HepG2 (cell line): ENCODE data around the gene ABCC1. TPM values are rescaled to one million over a fixed set of nuclear protein-coding genes. Genes with fewer than 3 reads are reported as not detected.

Experiments
- ATF6 ChIP-seq: sonication (generic); formaldehyde crosslinking; conservative IDR thresholded peaks from 2 replicates; pipeline ENCODE4 v1.4.0; 2020; ENCODE audit warnings: missing genetic modification reagents
- CSRNP2 ChIP-seq: sonication (generic); formaldehyde crosslinking; conservative IDR thresholded peaks from 2 replicates; pipeline ENCODE4 v1.8.0; 2022; ENCODE audit warnings: low read depth, missing genetic modification reagents
- HDAC6 ChIP-seq: fragments of 200-600 bp; sonication (generic); IDR thresholded peaks from 2 replicates; pipeline ENCODE4 v1.7.0; 2017; ENCODE audit warnings: mild to moderate bottlenecking, antibody characterized with exemption, low read length, low read depth
- KLF16 ChIP-seq, 2 experiments: sonication (generic) in 1 of 2; formaldehyde crosslinking in 1 of 2; IDR thresholded peaks; 2 replicates each; pipeline versions ENCODE4 v1.6.1 to v1.8.0; 2016 to 2023; ENCODE audit warnings: missing genetic modification reagents in 2 of 2, missing compliant biosample characterization in 1 of 2
- MEIS1 ChIP-seq: sonication (generic); formaldehyde crosslinking; IDR thresholded peaks from 2 replicates; pipeline ENCODE4 v1.9.0; 2021; ENCODE audit warnings: mild to moderate bottlenecking, missing genetic modification reagents, moderate library complexity, borderline replicate concordance
- MZF1 ChIP-seq: sonication (generic); formaldehyde crosslinking; IDR thresholded peaks from 2 replicates; pipeline ENCODE4 v1.8.1; 2023; ENCODE audit warnings: mild to moderate bottlenecking, missing genetic modification reagents, borderline replicate concordance
- POLR2G ChIP-seq: fragments of 200-400 bp; formaldehyde crosslinking; IDR thresholded peaks from 2 replicates; pipeline ENCODE4 v1.6.1; 2018; ENCODE audit warnings: mild to moderate bottlenecking, low read depth, low read length, moderate library complexity
- RBM39 ChIP-seq: fragments of 200-400 bp; formaldehyde crosslinking; IDR thresholded peaks from one replicate; pipeline ENCODE4 v1.6.1; 2018; ENCODE audit warnings: antibody characterized with exemption, mild to moderate bottlenecking, low read depth, low read length; ENCODE audit not compliant: poor library complexity, severe bottlenecking
- TARDBP ChIP-seq: sonication (generic); formaldehyde crosslinking; IDR thresholded peaks from 2 replicates; pipeline ENCODE4 v1.8.0; 2022; ENCODE audit warnings: mild to moderate bottlenecking, missing genetic modification reagents
- ZBTB38 ChIP-seq: sonication (generic); formaldehyde crosslinking; IDR thresholded peaks from 2 replicates; pipeline ENCODE4 v1.5.1; 2020; ENCODE audit warnings: mild to moderate bottlenecking, missing genetic modification reagents
- ZBTB8A ChIP-seq: sonication (generic); formaldehyde crosslinking; IDR thresholded peaks from 2 replicates; pipeline ENCODE4 v1.4.0; 2020; ENCODE audit warnings: mild to moderate bottlenecking, low read depth, missing genetic modification reagents, borderline replicate concordance
- ZFP91 ChIP-seq: sonication (generic); formaldehyde crosslinking; IDR thresholded peaks from 2 replicates; pipeline ENCODE4 v1.9.0; 2022; ENCODE audit warnings: missing genetic modification reagents, mild to moderate bottlenecking, borderline replicate concordance
- ZKSCAN5 ChIP-seq: sonication (generic); formaldehyde crosslinking; IDR thresholded peaks from 2 replicates; pipeline ENCODE4 v1.5.1; 2020; ENCODE audit warnings: mild to moderate bottlenecking, missing genetic modification reagents
- ZNF646 ChIP-seq: sonication (generic); formaldehyde crosslinking; IDR thresholded peaks from 2 replicates; pipeline ENCODE4 v1.9.0; 2021; ENCODE audit warnings: mild to moderate bottlenecking, missing genetic modification reagents
- ZNF770 ChIP-seq: sonication (generic); formaldehyde crosslinking; IDR thresholded peaks from 2 replicates; pipeline ENCODE4 v1.5.0; 2020; ENCODE audit warnings: mild to moderate bottlenecking, missing genetic modification reagents
- polyA plus RNA-seq, 8 experiments: library from polyadenylated mRNA; depleted of rRNA in 3 of 8; stranded (reverse) in 7 of 8; unstranded in 1 of 8; fragments of >200 nt; fragmentation: Illumina TruSeq in 4 of 8; extraction: Trizol in 4 of 8; gene quantifications; 2 replicates each; pipeline versions ENCODE4 v1.2.1 to v1.2.3, GENCODE V29; 2011 to 2016; ENCODE audit warnings: low read depth in 4 of 8, missing spikeins in 1 of 8, mixed read lengths in 1 of 8; ENCODE audit not compliant: insufficient read depth in 1 of 8
- total RNA-seq, 5 experiments: library from RNA; depleted of rRNA; stranded (reverse); fragments of >200 nt; fragmentation: Illumina TruSeq; extraction: Trizol; gene quantifications; 2 replicates each; pipeline ENCODE4 v1.2.3, GENCODE V29; 2016; ENCODE audit warnings: low read depth in 1 of 5

Gene ABCC1
- total and polyA plus RNA-seq, 2 of the 13 experiments (the other 11 are each of a cell fraction or from before 2014, with no cell fraction given), result 13.0 to 30.6 TPM

- TF ChIP-seq ZNF646 (CRISPR knock-in tag) (no peak), RBM39 (no peak), TARDBP (CRISPR knock-in tag) (no peak), HDAC6 (no peak), ZBTB38 (no peak), ZNF770 (CRISPR knock-in tag) (no peak), CSRNP2 (CRISPR knock-in tag) (no peak), ZBTB8A (CRISPR knock-in tag) (no peak), KLF16 (CRISPR knock-in tag; IDR thresholded peaks at IDR 0.05) (no peak), POLR2G (no peak), MZF1 (CRISPR knock-in tag) (no peak), MEIS1 (CRISPR knock-in tag) (no peak), ATF6 (CRISPR knock-in tag) (no peak), ZKSCAN5 (CRISPR knock-in tag) (no peak), ZFP91 (CRISPR knock-in tag) (0 out of 2 replicates have a peak, but pooled peaks have one; percentile 14)
Observed at GRCh38 chr16:15955425-15955824, 6.0 kb downstream of the ABCC1 start (continued).
